Endodermal cell (in vitro differentiated cells): ENCODE results near the gene CFAP46. TPM values are rescaled to one million over a fixed set of nuclear protein-coding genes. Genes with fewer than 3 reads are reported as not detected.

Source experiments
- DNase-seq: peaks from one replicate; pipeline ENCODE4 v3.0.0-alpha.2; 2017
- H3K27ac ChIP-seq: 2 replicates; pipeline ENCODE4 v1.5.1; 2013; ENCODE audit warnings: mild to moderate bottlenecking, low read depth, low read length, moderate library complexity
- H3K27me3 ChIP-seq: 2 replicates; pipeline ENCODE4 v1.6.1; 2013; ENCODE audit warnings: mild to moderate bottlenecking, low read length, moderate library complexity; ENCODE audit not compliant: insufficient read depth, control insufficient read depth, poor library complexity, severe bottlenecking
- H3K36me3 ChIP-seq: 2 replicates; pipeline ENCODE4 v1.7.0; 2013; ENCODE audit warnings: mild to moderate bottlenecking, low read length, moderate library complexity; ENCODE audit not compliant: control insufficient read depth, insufficient read depth
- H3K4me1 ChIP-seq: one replicate; pipeline ENCODE4 v1.7.0; 2013; ENCODE audit warnings: low read length; ENCODE audit not compliant: control insufficient read depth, insufficient read depth
- H3K4me3 ChIP-seq: 2 replicates; pipeline ENCODE4 v1.5.1; 2013; ENCODE audit warnings: mild to moderate bottlenecking, low read length, moderate library complexity
- H3K9ac ChIP-seq: 2 replicates; pipeline ENCODE4 v1.6.1; 2013; ENCODE audit warnings: mild to moderate bottlenecking, low read length, moderate library complexity; ENCODE audit not compliant: poor library complexity, severe bottlenecking; ENCODE audit errors: extremely low read depth
- H3K9me3 ChIP-seq: 2 replicates; pipeline ENCODE4 v1.6.1; 2013; ENCODE audit warnings: mild to moderate bottlenecking, low read length, moderate library complexity; ENCODE audit not compliant: control insufficient read depth
- H3K27ac Mint-ChIP-seq: 2 replicates; pipeline ENCODE4 v1.8.0; 2020; ENCODE audit warnings: mixed read lengths
- H3K27me3 Mint-ChIP-seq: 2 replicates; pipeline ENCODE4 v1.8.0; 2021; ENCODE audit warnings: mild to moderate bottlenecking, mixed read lengths; ENCODE audit not compliant: insufficient read depth
- H3K36me3 Mint-ChIP-seq: 2 replicates; pipeline ENCODE4 v1.8.0; 2020; ENCODE audit warnings: low read depth, mixed read lengths
- H3K4me1 Mint-ChIP-seq: 2 replicates; pipeline ENCODE4 v1.8.0; 2020; ENCODE audit warnings: mixed read lengths
- H3K4me3 Mint-ChIP-seq: 2 replicates; pipeline ENCODE4 v1.8.0; 2020; ENCODE audit warnings: mild to moderate bottlenecking, moderate library complexity, mixed read lengths
- H3K9me3 Mint-ChIP-seq: 2 replicates; pipeline ENCODE4 v1.8.0; 2020; ENCODE audit warnings: mild to moderate bottlenecking, mixed read lengths
- CTCF ChIP-seq: fragments of 200-600 bp; sonication (generic); conservative IDR thresholded peaks from 2 replicates; pipeline ENCODE4 v1.5.0; 2021; ENCODE audit warnings: antibody characterized with exemption, mild to moderate bottlenecking
- WGBS, 2 experiments: methylation state at CpG; one replicate each; pipeline versions ENCODE4 v1.1.5 to v1.1.7; 2013; ENCODE audit warnings: missing lambda C conversion rate in 2 of 2, mixed read lengths in 1 of 2; ENCODE audit not compliant: insufficient coverage in 1 of 2, insufficient read length in 1 of 2; 5-methylcytosine and 5-hydroxymethylcytosine counted together
- total RNA-seq, 2 donors: library from RNA; stranded (reverse); fragmentation: NEBNext Ultra II Directional in 1 of 2; extraction: Animal tissue kit (Norgen Biotek cat#: 25700) in 1 of 2; gene quantifications; 2 replicates in 1 of 2; 3 replicates in 1 of 2; pipeline ENCODE4 v1.2.1, GENCODE V29; 2021

The CFAP46 gene
- total RNA-seq, 2 donors from 2014 or later, result 9.9 to 10.5 TPM

GRCh38 chr10:132862485-132863420, 79.6 kb downstream of the CFAP46 start:
- Histone ChIP-seq H3K4me1 (no peaks in the 10 kb centered on the region), H3K36me3 (no peaks in the 10 kb centered on the region), H3K27me3 (no peaks in the 10 kb centered on the region), H3K9ac (no peak overlapping the region), H3K4me3 (no peak overlapping the region), H3K27ac (no peak overlapping the region), H3K9me3 (no peaks in the 10 kb centered on the region)
- Mint-ChIP-seq H3K9me3 (no peaks in the 10 kb centered on the region), H3K27me3 (no peaks in the 10 kb centered on the region), H3K4me1 (no peaks in the 10 kb centered on the region), H3K27ac (no peak overlapping the region), H3K4me3 (no peak overlapping the region), H3K36me3 (no peaks in the 10 kb centered on the region)
- TF ChIP-seq CTCF, result no peak
- WGBS, 2 experiments, result 58 to 72% methylated on average over 17 to 34 of the region's 34 CpGs
- peak; percentile 64 for DNase-seq

GRCh38 chr10:132861884-132862461, 80.4 kb downstream of the CFAP46 start:
- no peak overlapping the region for H3K27ac Mint-ChIP-seq
- peaks cover 2% of the 10 kb centered on the region for H3K9me3 Mint-ChIP-seq
- 88 to 92% methylated on average over 13 to 22 of the region's 24 CpGs for WGBS, 2 experiments
- no peaks in the 10 kb centered on the region for H3K9me3 ChIP-seq
- no peak overlapping the region for H3K27ac ChIP-seq
- no peaks in the 10 kb centered on the region for H3K4me1 Mint-ChIP-seq
- no peaks in the 10 kb centered on the region for H3K36me3 ChIP-seq
- no peak for TF ChIP-seq CTCF
- no peak overlapping the region for H3K9ac ChIP-seq
- DNase-seq, result peak; percentile 38
- H3K27me3 ChIP-seq, result no peaks in the 10 kb centered on the region
- H3K36me3 Mint-ChIP-seq, result no peaks in the 10 kb centered on the region
- no peaks in the 10 kb centered on the region for H3K27me3 Mint-ChIP-seq
- H3K4me3 ChIP-seq, result no peak overlapping the region
- H3K4me3 Mint-ChIP-seq, result no peak overlapping the region
- H3K4me1 ChIP-seq, result no peaks in the 10 kb centered on the region

GRCh38 chr10:132861116-132861691, 81.2 kb downstream of the CFAP46 start:
- Histone ChIP-seq H3K4me3 (no peak overlapping the region), H3K27ac (no peak overlapping the region), H3K9me3 (no peaks in the 10 kb centered on the region), H3K4me1 (no peaks in the 10 kb centered on the region), H3K36me3 (no peaks in the 10 kb centered on the region), H3K9ac (no peak overlapping the region), H3K27me3 (no peaks in the 10 kb centered on the region)
- Mint-ChIP-seq H3K27ac (no peak overlapping the region), H3K4me3 (no peak overlapping the region), H3K9me3 (peaks cover 2% of the 10 kb centered on the region), H3K27me3 (no peaks in the 10 kb centered on the region), H3K36me3 (no peaks in the 10 kb centered on the region), H3K4me1 (no peaks in the 10 kb centered on the region)
- 93 to 95% methylated on average over 8 to 22 of the region's 22 CpGs for WGBS, 2 experiments
- TF ChIP-seq CTCF, result no peak
- peak; percentile 43 for DNase-seq
